OCI-LY1 (cell line): Measurements from ENCODE around the gene ANO4.

Experiments used
- H2AFZ ChIP-seq: fragments of 200-600 bp; sonication (generic), shearing (Covaris generic); 2 replicates; pipeline ENCODE4 v1.6.0; 2014; ENCODE audit warnings: antibody characterized with exemption, mild to moderate bottlenecking, low read length
- H3F3A ChIP-seq: fragments of 200-600 bp; sonication (generic), shearing (Covaris generic); 2 replicates; pipeline ENCODE4 v1.6.0; 2014; ENCODE audit warnings: mild to moderate bottlenecking, antibody characterized with exemption, low read length, moderate library complexity; ENCODE audit not compliant: insufficient read depth
- H3K27ac ChIP-seq: fragments of 200-600 bp; sonication (generic); 2 replicates; pipeline ENCODE4 v1.5.1; 2014; ENCODE audit warnings: low read length, mixed run types, mild to moderate bottlenecking, low read depth; ENCODE audit not compliant: poor library complexity, severe bottlenecking
- H3K27me3 ChIP-seq: fragments of 200-600 bp; sonication (generic); 2 replicates; pipeline ENCODE4 v1.6.0; 2014; ENCODE audit warnings: antibody characterized with exemption, mild to moderate bottlenecking, low read length, moderate library complexity; ENCODE audit not compliant: insufficient read depth
- H3K36me3 ChIP-seq: fragments of 200-600 bp; sonication (generic); 2 replicates; pipeline ENCODE4 v1.6.1; 2014; ENCODE audit warnings: mild to moderate bottlenecking, antibody characterized with exemption, low read length, moderate library complexity, mixed read lengths; ENCODE audit not compliant: insufficient read depth
- H3K4me1 ChIP-seq: fragments of 200-600 bp; sonication (generic); 2 replicates; pipeline ENCODE4 v1.5.1; 2014; ENCODE audit warnings: mild to moderate bottlenecking, low read length, moderate library complexity; ENCODE audit not compliant: insufficient read depth, severe bottlenecking
- H3K4me2 ChIP-seq: fragments of 200-600 bp; sonication (generic), shearing (Covaris generic); 2 replicates; pipeline ENCODE4 v1.6.1; 2014; ENCODE audit warnings: low read length
- H3K4me3 ChIP-seq: fragments of 200-600 bp; sonication (generic); 2 replicates; pipeline ENCODE4 v1.5.1; 2014; ENCODE audit warnings: low read length, low read depth, mild to moderate bottlenecking, mixed read lengths; ENCODE audit not compliant: poor library complexity, severe bottlenecking
- H3K79me2 ChIP-seq: fragments of 200-600 bp; shearing (Covaris generic); 2 replicates; pipeline ENCODE4 v1.6.1; 2016; ENCODE audit warnings: mixed run types, low read length, mixed read lengths; ENCODE audit not compliant: insufficient read depth
- H3K9ac ChIP-seq: fragments of 200-600 bp; sonication (generic), shearing (Covaris generic); 2 replicates; pipeline ENCODE4 v1.6.1; 2014; ENCODE audit warnings: mild to moderate bottlenecking, low read length, mixed read lengths
- H3K9me2 ChIP-seq: fragments of 200-600 bp; sonication (generic), shearing (Covaris generic); 2 replicates; pipeline ENCODE4 v1.6.1; 2014; ENCODE audit warnings: low read depth, mild to moderate bottlenecking, low read length, mixed read lengths
- H3K9me3 ChIP-seq: fragments of 200-600 bp; shearing (Covaris generic); 2 replicates; pipeline ENCODE4 v1.6.1; 2014; ENCODE audit warnings: low read length, mixed read lengths
- H4K20me1 ChIP-seq: fragments of 200-600 bp; sonication (generic), shearing (Covaris generic); 2 replicates; pipeline ENCODE4 v1.6.0; 2016; ENCODE audit warnings: mild to moderate bottlenecking, low read length; ENCODE audit not compliant: insufficient read depth
- EZH2 ChIP-seq: fragments of 200-600 bp; sonication (generic), shearing (Covaris generic); IDR thresholded peaks from 2 replicates; pipeline ENCODE4 v1.8.0; 2017; ENCODE audit warnings: borderline replicate concordance, mixed run types, mild to moderate bottlenecking, antibody characterized with exemption, low read length, moderate library complexity, mixed read lengths
- TF ChIP-seq, protein P1 (sequence below): fragments of 200-600 bp; sonication (generic), shearing (Covaris generic); IDR thresholded peaks from 2 replicates; pipeline ENCODE4 v1.5.1; 2017; ENCODE audit warnings: mild to moderate bottlenecking, antibody characterized with exemption, low read length, moderate library complexity, mixed read lengths

ANO4 gene

DNA sequence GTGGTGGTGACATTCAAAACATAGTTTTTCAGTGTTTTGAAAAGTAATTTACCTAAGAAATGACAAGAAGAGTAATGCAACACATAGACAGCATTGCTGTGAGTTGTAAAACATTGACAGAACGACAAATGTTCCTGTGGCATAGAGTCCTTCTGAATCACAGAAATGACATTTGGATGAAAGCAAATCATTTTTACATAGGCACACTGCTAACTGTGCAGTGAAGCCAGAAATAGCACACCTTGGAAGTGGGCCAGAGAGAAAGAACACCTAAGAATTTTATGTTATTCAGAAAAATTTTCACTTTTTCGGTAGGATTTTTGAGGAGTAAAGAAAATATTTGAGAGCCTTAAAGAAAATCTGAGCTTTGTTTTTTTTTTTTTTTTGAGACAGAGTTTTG is 100.6 kb downstream of the ANO4 start:
- Histone ChIP-seq H3K79me2 (no peaks in the 10 kb centered on the region), H3K36me3 (no peaks in the 10 kb centered on the region), H3K4me3 (no peak overlapping the region), H3F3A (no peaks in the 10 kb centered on the region), H3K9me3 (no peaks in the 10 kb centered on the region), H3K27ac (no peak overlapping the region), H3K9ac (no peak overlapping the region), H4K20me1 (no peaks in the 10 kb centered on the region), H3K4me1 (no peaks in the 10 kb centered on the region), H2AFZ (no peak overlapping the region), H3K27me3 (no peaks in the 10 kb centered on the region), H3K9me2 (no peaks in the 10 kb centered on the region), H3K4me2 (no peak overlapping the region)
- TF ChIP-seq, protein P1, sequence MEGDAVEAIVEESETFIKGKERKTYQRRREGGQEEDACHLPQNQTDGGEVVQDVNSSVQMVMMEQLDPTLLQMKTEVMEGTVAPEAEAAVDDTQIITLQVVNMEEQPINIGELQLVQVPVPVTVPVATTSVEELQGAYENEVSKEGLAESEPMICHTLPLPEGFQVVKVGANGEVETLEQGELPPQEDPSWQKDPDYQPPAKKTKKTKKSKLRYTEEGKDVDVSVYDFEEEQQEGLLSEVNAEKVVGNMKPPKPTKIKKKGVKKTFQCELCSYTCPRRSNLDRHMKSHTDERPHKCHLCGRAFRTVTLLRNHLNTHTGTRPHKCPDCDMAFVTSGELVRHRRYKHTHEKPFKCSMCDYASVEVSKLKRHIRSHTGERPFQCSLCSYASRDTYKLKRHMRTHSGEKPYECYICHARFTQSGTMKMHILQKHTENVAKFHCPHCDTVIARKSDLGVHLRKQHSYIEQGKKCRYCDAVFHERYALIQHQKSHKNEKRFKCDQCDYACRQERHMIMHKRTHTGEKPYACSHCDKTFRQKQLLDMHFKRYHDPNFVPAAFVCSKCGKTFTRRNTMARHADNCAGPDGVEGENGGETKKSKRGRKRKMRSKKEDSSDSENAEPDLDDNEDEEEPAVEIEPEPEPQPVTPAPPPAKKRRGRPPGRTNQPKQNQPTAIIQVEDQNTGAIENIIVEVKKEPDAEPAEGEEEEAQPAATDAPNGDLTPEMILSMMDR = no peak
- TF ChIP-seq EZH2 = no peak

DNA sequence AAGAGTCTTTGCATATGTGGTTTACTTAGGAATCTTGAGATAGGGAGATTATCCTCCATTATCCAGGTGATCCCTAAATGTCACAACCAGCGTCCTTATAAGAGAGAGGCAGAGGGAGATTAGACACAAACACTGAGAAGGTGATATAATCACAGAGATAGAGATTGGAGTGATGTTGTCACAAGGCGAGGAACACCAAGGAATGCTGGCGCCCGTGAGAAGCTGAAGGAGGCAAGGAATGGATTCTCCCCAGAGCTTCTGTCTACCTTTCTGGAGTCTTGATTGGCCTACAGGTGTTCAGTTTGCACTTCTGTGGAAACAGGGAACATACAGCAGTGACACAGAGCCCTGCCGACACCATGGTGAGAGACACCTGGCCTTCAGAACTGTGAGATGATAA is 101.6 kb downstream of the ANO4 start:
- TF ChIP-seq, protein P1 = no peak
- no peak for TF ChIP-seq EZH2
- H3K79me2 ChIP-seq = no peaks in the 10 kb centered on the region
- H4K20me1 ChIP-seq = no peaks in the 10 kb centered on the region
- no peak overlapping the region for H3K4me3 ChIP-seq
- no peaks in the 10 kb centered on the region for H3K9me3 ChIP-seq
- H3K36me3 ChIP-seq = no peaks in the 10 kb centered on the region
- H3K9ac ChIP-seq = no peak overlapping the region
- no peaks in the 10 kb centered on the region for H3K4me1 ChIP-seq
- no peak overlapping the region for H3K4me2 ChIP-seq
- H2AFZ ChIP-seq = no peak overlapping the region
- H3K9me2 ChIP-seq = no peaks in the 10 kb centered on the region
- no peaks in the 10 kb centered on the region for H3F3A ChIP-seq
- no peaks in the 10 kb centered on the region for H3K27me3 ChIP-seq
- H3K27ac ChIP-seq = no peak overlapping the region

DNA sequence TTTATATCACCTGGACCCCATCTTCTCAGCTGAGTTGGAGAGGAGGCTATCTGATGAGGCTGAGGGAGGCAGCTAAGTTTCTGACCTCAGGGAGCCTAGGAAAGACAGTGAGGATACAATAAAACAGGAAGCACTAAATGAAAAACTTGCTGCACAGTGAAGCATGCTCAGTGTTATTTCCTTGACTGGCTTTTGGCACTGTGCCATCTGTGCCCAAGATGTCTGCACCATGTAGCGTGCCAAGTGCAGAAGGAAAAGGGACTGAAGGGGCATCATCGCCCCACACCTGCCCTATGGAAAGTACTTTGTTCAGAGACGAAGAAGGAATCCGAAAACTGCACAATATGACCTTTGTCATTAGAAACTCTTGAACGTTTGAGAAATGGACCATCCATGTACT is 102.7 kb downstream of the ANO4 start:
- Histone ChIP-seq H3K4me1 (no peaks in the 10 kb centered on the region), H3F3A (no peaks in the 10 kb centered on the region), H3K27ac (no peak overlapping the region), H3K9ac (no peak overlapping the region), H3K36me3 (no peaks in the 10 kb centered on the region), H3K9me3 (no peaks in the 10 kb centered on the region), H3K4me2 (no peak overlapping the region), H3K4me3 (no peak overlapping the region), H3K9me2 (no peaks in the 10 kb centered on the region), H3K27me3 (no peaks in the 10 kb centered on the region), H3K79me2 (no peaks in the 10 kb centered on the region), H4K20me1 (no peaks in the 10 kb centered on the region), H2AFZ (no peak overlapping the region)
- TF ChIP-seq, protein P1 = no peak
- no peak for TF ChIP-seq EZH2
